HCT116 (cell line): ENCODE data around the gene RAB31.

ENCODE experiments used
- CEBPB ChIP-seq: IDR thresholded peaks from 2 replicates; pipeline ENCODE4 v1.6.1; 2012; ENCODE audit warnings: low read depth
- POLR2A ChIP-seq: IDR thresholded peaks from 2 replicates; pipeline ENCODE4 v1.7.0; 2011; ENCODE audit warnings: borderline replicate concordance; ENCODE audit not compliant: insufficient read depth, insufficient read length; ENCODE audit errors: extremely low read depth
- POLR2AphosphoS5 ChIP-seq: IDR thresholded peaks from 2 replicates; pipeline ENCODE4 v1.6.1; 2011; ENCODE audit warnings: mild to moderate bottlenecking, low read depth, low read length, moderate library complexity
- SP1 ChIP-seq: IDR thresholded peaks from 2 replicates; pipeline ENCODE4 v1.6.1; 2012; ENCODE audit warnings: low read depth
- TCF7L2 ChIP-seq: IDR thresholded peaks from 2 replicates; pipeline ENCODE4 v1.7.0; 2011; ENCODE audit warnings: borderline replicate concordance, inconsistent platforms; ENCODE audit not compliant: insufficient read depth, insufficient read length; ENCODE audit errors: extremely low read depth
- TF ChIP-seq, protein P1 (sequence below), 3 experiments: fragments of 200-600 bp in 1 of 3; sonication (generic) in 1 of 3; IDR thresholded peaks in 2 of 3; conservative IDR thresholded peaks in 1 of 3; 2 replicates each; pipeline ENCODE4 v1.5.1; 2012 to 2017; ENCODE audit warnings: low read depth in 2 of 3, low read length in 2 of 3, antibody characterized with exemption in 1 of 3, borderline replicate concordance in 1 of 3, control low read depth in 1 of 3, mild to moderate bottlenecking in 1 of 3, mixed read lengths in 1 of 3, mixed run types in 1 of 3, moderate library complexity in 1 of 3; ENCODE audit not compliant: insufficient read depth in 1 of 3
- TF ChIP-seq, protein P2 (sequence below): IDR thresholded peaks from 2 replicates; pipeline ENCODE4 v1.6.1; 2012

DNA sequence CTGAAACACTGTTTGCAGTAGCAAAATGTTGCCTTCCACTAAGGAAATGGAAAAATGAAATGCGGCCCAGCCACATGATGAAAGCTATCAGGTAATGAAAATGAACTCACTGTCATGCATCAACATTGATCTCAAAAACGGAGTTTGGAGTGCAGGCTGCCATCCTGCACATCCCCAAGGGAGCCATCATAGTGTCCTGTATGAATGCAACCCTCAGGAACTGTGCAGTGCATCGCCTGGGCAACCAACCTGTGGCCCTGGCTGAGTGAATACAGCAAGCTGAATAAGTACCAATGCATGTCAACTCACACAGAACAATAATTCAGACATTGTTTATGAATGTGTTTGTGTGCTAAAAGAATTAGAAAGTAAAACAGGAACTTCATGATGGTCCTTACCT, 154.6 kb downstream of the RAB31 start:
- TF ChIP-seq CEBPB (no peak), TCF7L2 (no peak), POLR2A (no peak), SP1 (no peak), POLR2AphosphoS5 (no peak)
- TF ChIP-seq, protein P1, sequence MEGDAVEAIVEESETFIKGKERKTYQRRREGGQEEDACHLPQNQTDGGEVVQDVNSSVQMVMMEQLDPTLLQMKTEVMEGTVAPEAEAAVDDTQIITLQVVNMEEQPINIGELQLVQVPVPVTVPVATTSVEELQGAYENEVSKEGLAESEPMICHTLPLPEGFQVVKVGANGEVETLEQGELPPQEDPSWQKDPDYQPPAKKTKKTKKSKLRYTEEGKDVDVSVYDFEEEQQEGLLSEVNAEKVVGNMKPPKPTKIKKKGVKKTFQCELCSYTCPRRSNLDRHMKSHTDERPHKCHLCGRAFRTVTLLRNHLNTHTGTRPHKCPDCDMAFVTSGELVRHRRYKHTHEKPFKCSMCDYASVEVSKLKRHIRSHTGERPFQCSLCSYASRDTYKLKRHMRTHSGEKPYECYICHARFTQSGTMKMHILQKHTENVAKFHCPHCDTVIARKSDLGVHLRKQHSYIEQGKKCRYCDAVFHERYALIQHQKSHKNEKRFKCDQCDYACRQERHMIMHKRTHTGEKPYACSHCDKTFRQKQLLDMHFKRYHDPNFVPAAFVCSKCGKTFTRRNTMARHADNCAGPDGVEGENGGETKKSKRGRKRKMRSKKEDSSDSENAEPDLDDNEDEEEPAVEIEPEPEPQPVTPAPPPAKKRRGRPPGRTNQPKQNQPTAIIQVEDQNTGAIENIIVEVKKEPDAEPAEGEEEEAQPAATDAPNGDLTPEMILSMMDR (IDR thresholded peaks at IDR 0.05 in 2 of 3, conservative IDR thresholded peaks at IDR 0.05 in 1 of 3; ENCODE audit: borderline replicate concordance in 1 of 3, insufficient read depth in 1 of 3, low read depth in 2 of 3, low read length in 2 of 3): no peak
- TF ChIP-seq, protein P2, sequence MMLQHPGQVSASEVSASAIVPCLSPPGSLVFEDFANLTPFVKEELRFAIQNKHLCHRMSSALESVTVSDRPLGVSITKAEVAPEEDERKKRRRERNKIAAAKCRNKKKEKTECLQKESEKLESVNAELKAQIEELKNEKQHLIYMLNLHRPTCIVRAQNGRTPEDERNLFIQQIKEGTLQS: no peak
